ENCODE results near the gene ADAMTS5.

Gene ADAMTS5

GRCh38 chr21:26883768-26884167, 83.1 kb downstream of the ADAMTS5 start:
- no peak for DNase-seq

DNA sequence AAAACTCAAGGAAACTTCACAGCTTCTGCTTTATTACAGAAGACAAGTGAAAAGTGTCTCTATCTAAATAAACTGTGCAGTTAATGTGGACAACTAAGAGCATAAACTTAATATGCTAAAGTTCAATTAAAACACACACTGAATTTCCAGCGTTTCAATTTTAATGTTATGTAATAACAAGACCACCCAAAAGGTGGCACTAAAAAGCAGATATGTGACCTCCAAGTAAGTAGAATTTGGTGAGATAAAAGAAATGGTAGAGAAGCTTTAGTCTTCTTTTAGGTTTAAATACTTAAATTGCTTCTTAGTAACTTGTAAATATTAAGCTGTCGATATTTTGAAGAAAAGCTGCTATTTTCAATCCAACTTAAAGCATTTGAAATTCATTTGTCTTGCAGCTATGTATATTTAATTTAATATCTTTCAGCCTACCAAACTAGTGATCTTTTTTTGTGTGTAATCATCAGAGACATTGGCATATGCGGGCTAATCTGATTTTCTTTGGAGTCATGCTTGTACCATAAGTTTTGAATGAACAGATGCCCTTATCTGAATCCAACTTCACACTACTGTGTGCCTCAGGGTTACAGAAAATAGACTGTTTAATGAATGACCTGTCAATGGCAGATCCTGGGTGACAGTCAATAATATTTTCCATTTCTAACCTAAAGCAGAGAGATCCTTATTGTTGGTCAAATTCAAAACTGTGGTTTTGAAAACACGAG, 85.2 kb downstream of the ADAMTS5 start:
- no peak for DNase-seq

GRCh38 chr21:26877018-26877417, 89.9 kb downstream of the ADAMTS5 start:
- no peak for DNase-seq

DNA sequence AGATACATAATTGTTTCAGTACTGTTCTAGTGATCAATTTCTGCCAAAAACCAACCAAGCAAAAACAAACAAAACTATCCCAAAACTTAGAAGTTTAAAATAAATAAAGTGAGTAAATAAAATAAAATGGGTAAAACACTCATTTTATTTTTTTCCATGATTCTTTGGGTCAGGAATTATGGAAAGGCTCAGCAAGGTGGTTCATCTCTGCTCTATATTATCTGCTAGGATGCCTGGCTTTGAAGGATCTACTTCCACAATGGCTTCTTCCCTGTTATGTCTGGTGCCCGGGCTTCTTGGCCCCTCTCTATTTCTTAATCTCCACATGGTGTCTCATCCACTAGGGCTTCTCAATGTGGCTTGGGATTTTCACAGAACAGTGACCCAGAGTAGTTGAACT, 92.5 kb downstream of the ADAMTS5 start:
- DNase-seq: no peak

Data from DMS 273 treated with DMSO at 0.1 percent for 48 hours (cell line).